ENCODE data around the gene PRRG2. TPM values are rescaled to one million over a fixed set of nuclear protein-coding genes. Genes with fewer than 3 reads are reported as not detected.

The PRRG2 gene
- total and polyA plus RNA-seq, 12 donors = 0.28 to 1.2 (median 0.85) TPM; not detected in 2

- peaks cover 0 to 19% of the 10 kb centered on the region in 2 donors for H3K36me3 ChIP-seq (replicated peaks in 1 of 2)
- no peaks in the 10 kb centered on the region for H3K4me1 ChIP-seq (replicated peaks in 1 of 2)
- TF ChIP-seq POLR2A (IDR thresholded peaks at IDR 0.05) (no peak), CTCF (IDR thresholded peaks at IDR 0.05) (no peak)
- H3K27me3 ChIP-seq = no peaks in the 10 kb centered on the region
- H3K27ac ChIP-seq = no peak overlapping the region
- DNase-seq = no peak
- intact Hi-C loops (cut with DNase I) = loop anchor here (5.0 kb wide), 1 partner anchor 35 kb away; no protein-coding TSS in a partner anchor
- no peaks in the 10 kb centered on the region for H3K9me3 ChIP-seq (replicated peaks in 1 of 3)
- no peak overlapping the region for H3K4me3 ChIP-seq
- 88 to 97% (median 93%) methylated on average over 13 to 16 of the region's 16 CpGs for WGBS, 4 donors
Observed at GRCh38 chr19:49542446-49542845, 38.7 kb upstream of the PRRG2 start.

- DNase-seq = no peak
- Histone ChIP-seq H3K27me3 (no peaks in the 10 kb centered on the region), H3K9me3 (replicated peaks in 1 of 3) (no peaks in the 10 kb centered on the region), H3K36me3 (replicated peaks in 1 of 2) (peaks cover 0 to 18% of the 10 kb centered on the region in 2 donors), H3K4me3 (no peak overlapping the region), H3K27ac (no peak overlapping the region), H3K4me1 (replicated peaks in 1 of 2) (no peaks in the 10 kb centered on the region)
- 87 to 96% (median 89%) methylated on average over 11 to 14 of the region's 14 CpGs for WGBS, 4 donors
- intact Hi-C loops (cut with DNase I) = loop anchor here (5.0 kb wide), 1 partner anchor 36 kb away; no protein-coding TSS in a partner anchor
- no peak for TF ChIP-seq POLR2A (IDR thresholded peaks at IDR 0.05)
- TF ChIP-seq CTCF (IDR thresholded peaks at IDR 0.05) = no peak
Observed at GRCh38 chr19:49543032-49543431, 38.1 kb upstream of the PRRG2 start.

GRCh38 chr19:49544154-49544553, 37.0 kb upstream of the PRRG2 start:
- no peak for DNase-seq
- intact Hi-C loops (cut with DNase I) = loop anchor here (5.0 kb wide), 1 partner anchor 37 kb away; no protein-coding TSS in a partner anchor
- Histone ChIP-seq H3K9me3 (replicated peaks in 1 of 3) (no peaks in the 10 kb centered on the region), H3K36me3 (replicated peaks in 1 of 2) (peaks cover 0 to 11% of the 10 kb centered on the region in 2 donors), H3K4me1 (replicated peaks in 1 of 2) (no peaks in the 10 kb centered on the region), H3K27me3 (no peaks in the 10 kb centered on the region), H3K4me3 (no peak overlapping the region), H3K27ac (no peak overlapping the region)
- WGBS, 4 donors = 68 to 84% (median 75%) methylated on average over 5 of the region's 5 CpGs
- TF ChIP-seq POLR2A (IDR thresholded peaks at IDR 0.05) (no peak), CTCF (IDR thresholded peaks at IDR 0.05) (no peak)

- Histone ChIP-seq H3K36me3 (replicated peaks in 1 of 2) (peaks cover 0 to 7% of the 10 kb centered on the region in 2 donors), H3K4me1 (replicated peaks in 1 of 2) (no peaks in the 10 kb centered on the region), H3K4me3 (no peak overlapping the region), H3K9me3 (replicated peaks in 1 of 3) (no peaks in the 10 kb centered on the region), H3K27ac (no peak overlapping the region), H3K27me3 (no peaks in the 10 kb centered on the region)
- no peak for TF ChIP-seq POLR2A (IDR thresholded peaks at IDR 0.05)
- peak; percentile 80 to 96 (median 90) for TF ChIP-seq CTCF (IDR thresholded peaks at IDR 0.05)
- intact Hi-C loops (cut with DNase I) = no loop called here
- 6 to 12% (median 9%) methylated on average over 9 of the region's 9 CpGs for WGBS, 4 donors
- DNase-seq = peak; percentile 75 to 88 (median 82)
Observed at GRCh38 chr19:49546825-49547565, 34.1 kb upstream of the PRRG2 start.
